NT2/D1 (cell line): ENCODE data around the gene FOXP2.

Experiments used
- DNase-seq: peaks from one replicate; pipeline ENCODE4 v3.0.0-alpha.2; 2011; ENCODE audit warnings: low read depth, low spot score
- H3K27me3 ChIP-seq: 2 replicates; pipeline ENCODE4 v1.6.0; 2011; ENCODE audit warnings: mild to moderate bottlenecking; ENCODE audit not compliant: insufficient read length, insufficient read depth
- H3K36me3 ChIP-seq: 2 replicates; pipeline ENCODE4 v1.6.1; 2011; ENCODE audit warnings: mild to moderate bottlenecking, low read length, mixed read lengths; ENCODE audit not compliant: insufficient read depth, insufficient read length
- H3K4me1 ChIP-seq: 2 replicates; pipeline ENCODE4 v1.5.1; 2011; ENCODE audit not compliant: insufficient read depth, insufficient read length
- H3K4me3 ChIP-seq: 2 replicates; pipeline ENCODE4 v1.5.1; 2011; ENCODE audit warnings: low read depth; ENCODE audit not compliant: insufficient read length
- H3K9ac ChIP-seq: 2 replicates; pipeline ENCODE4 v1.6.0; 2011; ENCODE audit warnings: low read depth; ENCODE audit not compliant: insufficient read length
- H3K9me3 ChIP-seq: 2 replicates; pipeline ENCODE4 v1.5.1; 2011; ENCODE audit warnings: mild to moderate bottlenecking, low read length; ENCODE audit not compliant: insufficient read depth
- SUZ12 ChIP-seq: IDR thresholded peaks from 2 replicates; pipeline ENCODE4 v1.6.1; 2011; ENCODE audit not compliant: insufficient read length, insufficient read depth; ENCODE audit errors: extremely low read depth
- YY1 ChIP-seq: IDR thresholded peaks from 2 replicates; pipeline ENCODE4 v1.6.1; 2011; ENCODE audit not compliant: insufficient read length, insufficient read depth
- ZNF274 ChIP-seq: IDR thresholded peaks from 2 replicates; pipeline ENCODE4 v1.6.1; 2011; ENCODE audit warnings: mild to moderate bottlenecking, low read depth, low read length

The FOXP2 gene

DNA sequence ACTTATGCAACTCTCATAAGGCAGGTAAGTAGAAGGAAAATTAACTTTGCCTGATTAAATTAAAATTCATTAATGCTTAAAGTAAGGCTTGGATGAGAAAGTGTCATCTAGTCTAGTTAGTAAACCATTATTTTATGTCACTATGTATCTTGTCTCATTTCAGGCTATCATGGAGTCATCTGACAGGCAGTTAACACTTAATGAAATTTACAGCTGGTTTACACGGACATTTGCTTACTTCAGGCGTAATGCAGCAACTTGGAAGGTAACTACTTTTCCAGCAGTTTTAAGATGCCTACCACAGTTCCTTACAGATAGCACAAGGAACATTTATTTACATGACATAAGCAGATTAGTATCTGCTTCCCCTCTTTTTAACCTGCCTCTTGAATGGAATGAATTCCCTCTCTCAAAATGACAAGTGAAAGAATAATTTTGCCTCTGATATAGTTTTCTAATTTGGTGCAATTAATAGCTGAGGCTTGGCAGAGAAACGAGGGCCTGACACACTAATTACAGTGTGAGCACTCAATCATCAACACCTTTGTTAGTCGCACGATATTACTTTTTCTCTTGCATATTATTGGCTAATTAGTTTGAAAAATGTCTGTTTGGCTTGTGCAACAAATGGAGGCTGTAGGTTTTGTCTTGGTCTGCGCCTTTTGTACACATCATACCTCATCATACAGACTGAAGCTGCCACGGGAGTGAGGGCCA lies 245.0 kb downstream of the FOXP2 start:
- no peaks in the 10 kb centered on the region for H3K9me3 ChIP-seq
- no peak for DNase-seq
- TF ChIP-seq YY1 (no peak), ZNF274 (no peak), SUZ12 (no peak)
- H3K36me3 ChIP-seq, result no peaks in the 10 kb centered on the region
- H3K9ac ChIP-seq, result no peak overlapping the region
- H3K4me1 ChIP-seq, result no peaks in the 10 kb centered on the region
- no peak overlapping the region for H3K4me3 ChIP-seq
- H3K27me3 ChIP-seq, result no peaks in the 10 kb centered on the region

GRCh38 chr7:114660126-114660486 lies 245.5 kb downstream of the FOXP2 start:
- no peaks in the 10 kb centered on the region for H3K27me3 ChIP-seq
- DNase-seq, result no peak
- no peak overlapping the region for H3K4me3 ChIP-seq
- no peak overlapping the region for H3K9ac ChIP-seq
- TF ChIP-seq ZNF274 (no peak), SUZ12 (no peak), YY1 (no peak)
- H3K4me1 ChIP-seq, result no peaks in the 10 kb centered on the region
- H3K9me3 ChIP-seq, result no peaks in the 10 kb centered on the region
- H3K36me3 ChIP-seq, result no peaks in the 10 kb centered on the region

- Histone ChIP-seq H3K27me3 (no peaks in the 10 kb centered on the region), H3K4me3 (no peak overlapping the region), H3K9ac (no peak overlapping the region), H3K4me1 (no peaks in the 10 kb centered on the region), H3K36me3 (no peaks in the 10 kb centered on the region), H3K9me3 (no peaks in the 10 kb centered on the region)
- no peak for DNase-seq
- no peak for TF ChIP-seq YY1
- no peak for TF ChIP-seq ZNF274
- no peak for TF ChIP-seq SUZ12
Observed at GRCh38 chr7:114660753-114661152, 246.1 kb downstream of the FOXP2 start.

GRCh38 chr7:114662002-114662677 lies 247.5 kb downstream of the FOXP2 start:
- DNase-seq, result no peak
- TF ChIP-seq YY1 (no peak), SUZ12 (no peak), ZNF274 (no peak)

DNA sequence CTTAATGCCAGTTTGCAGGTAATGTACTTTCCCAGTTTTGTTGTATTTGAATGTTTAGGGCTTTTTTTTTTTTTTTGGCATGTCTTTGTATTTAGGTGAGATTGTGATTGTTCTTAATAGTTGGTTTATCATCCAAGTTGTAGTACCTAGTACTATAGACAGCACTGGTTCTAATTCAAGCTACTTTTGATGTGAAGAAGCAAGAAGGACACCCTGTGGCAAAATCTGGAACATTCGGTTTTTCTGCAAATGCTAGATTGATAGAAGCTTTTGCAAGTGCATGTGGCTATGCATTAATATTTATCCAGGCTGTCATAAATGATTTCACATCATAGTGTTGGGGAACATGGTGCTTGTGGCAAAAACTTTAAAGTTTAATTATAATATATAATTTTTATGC lies 248.9 kb downstream of the FOXP2 start:
- H3K4me1 ChIP-seq, result no peaks in the 10 kb centered on the region
- DNase-seq, result peak; percentile 32
- H3K36me3 ChIP-seq, result no peaks in the 10 kb centered on the region
- H3K27me3 ChIP-seq, result no peaks in the 10 kb centered on the region
- no peak overlapping the region for H3K4me3 ChIP-seq
- no peak overlapping the region for H3K9ac ChIP-seq
- H3K9me3 ChIP-seq, result no peaks in the 10 kb centered on the region
- TF ChIP-seq SUZ12 (no peak), ZNF274 (no peak), YY1 (no peak)

More at GRCh38 chr7:114662002-114662677, 247.5 kb downstream of the FOXP2 start:
- Histone ChIP-seq H3K9me3 (no peaks in the 10 kb centered on the region), H3K4me1 (no peaks in the 10 kb centered on the region), H3K9ac (no peak overlapping the region), H3K36me3 (no peaks in the 10 kb centered on the region), H3K4me3 (no peak overlapping the region), H3K27me3 (no peaks in the 10 kb centered on the region)

GRCh38 chr7:114670676-114671075 lies 256.1 kb downstream of the FOXP2 start:
- Histone ChIP-seq H3K36me3 (no peaks in the 10 kb centered on the region), H3K9ac (no peak overlapping the region), H3K4me3 (no peak overlapping the region), H3K4me1 (no peaks in the 10 kb centered on the region), H3K27me3 (no peaks in the 10 kb centered on the region), H3K9me3 (no peaks in the 10 kb centered on the region)
- DNase-seq, result no peak
- TF ChIP-seq SUZ12, result no peak
- no peak for TF ChIP-seq YY1
- no peak for TF ChIP-seq ZNF274

DNA sequence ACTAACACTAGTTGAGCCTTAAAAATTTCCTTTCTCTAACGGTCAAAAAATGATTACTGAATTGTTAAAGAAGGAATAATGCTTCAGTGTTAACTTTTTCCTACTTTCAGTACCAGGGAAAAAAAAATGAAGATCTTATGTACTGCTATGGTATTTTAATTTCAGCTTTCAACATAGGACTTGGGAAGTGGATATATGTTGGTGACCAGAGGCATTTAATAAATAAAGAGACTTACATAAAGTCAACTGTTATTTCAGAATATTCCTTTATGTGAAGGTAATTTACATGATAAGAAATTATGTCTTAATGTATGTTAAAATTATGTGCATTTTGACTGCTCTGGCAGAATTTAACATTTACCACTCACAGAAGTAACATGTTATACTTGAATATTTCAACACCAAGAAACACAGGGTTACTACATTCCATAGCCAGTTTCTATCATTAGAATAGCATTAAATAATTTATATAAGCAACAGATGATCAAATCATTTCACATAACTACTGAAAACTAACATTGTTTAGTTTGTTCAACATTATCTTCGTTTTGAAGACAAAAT lies 257.0 kb downstream of the FOXP2 start:
- TF ChIP-seq SUZ12, result no peak
- TF ChIP-seq YY1, result no peak
- no peak for TF ChIP-seq ZNF274
- Histone ChIP-seq H3K4me1 (no peaks in the 10 kb centered on the region), H3K9me3 (no peaks in the 10 kb centered on the region), H3K4me3 (no peak overlapping the region), H3K27me3 (no peaks in the 10 kb centered on the region), H3K36me3 (no peaks in the 10 kb centered on the region), H3K9ac (no peak overlapping the region)
- no peak for DNase-seq
